ENCODE measurements around the gene FCN2.

Gene FCN2

GRCh38 chr9:134868751-134869553 lies 11.7 kb upstream of the FCN2 start:
- Histone ChIP-seq H3K9me3 (ENCODE audit: control insufficient read depth, insufficient read depth, low read depth, low read length) (no peaks in the 10 kb centered on the region), H3K4me3 (ENCODE audit: low read depth, low read length) (no peak overlapping the region), H3K36me3 (ENCODE audit: control insufficient read depth in 2 of 2, insufficient read depth in 1 of 2, low read length in 2 of 2) (no peaks in the 10 kb centered on the region), H3K27ac (ENCODE audit: extremely low read depth, low read depth, low read length) (no peak overlapping the region), H3K4me1 (ENCODE audit: control insufficient read depth, insufficient read depth, low read length) (no peaks in the 10 kb centered on the region)
- POLR2A ChIA-PET: no interaction called here
- TF ChIP-seq EGR2 (tag by site-specific recombination; IDR thresholded peaks at IDR 0.05; ENCODE audit: low read depth) (peak; percentile 39; the same call in 1 of the 2 replicates), BCL11A (tag by site-specific recombination; IDR thresholded peaks at IDR 0.05; ENCODE audit: low read depth) (no peak), ZNF155 (tag by site-specific recombination; IDR thresholded peaks at IDR 0.05) (no peak)
- CTCF ChIA-PET: interaction anchor here (0.7 kb wide), 1 partner anchor 30 kb away, joined by 3 read pairs; no protein-coding TSS in a partner anchor

GRCh38 chr9:134869554-134870300 lies 10.9 kb upstream of the FCN2 start:
- ChIA-PET CTCF (interaction anchor here (0.7 kb wide), 1 partner anchor 30 kb away, joined by 3 read pairs; no protein-coding TSS in a partner anchor), POLR2A (no interaction called here)
- Histone ChIP-seq H3K36me3 (ENCODE audit: control insufficient read depth in 2 of 2, insufficient read depth in 1 of 2, low read length in 2 of 2) (no peaks in the 10 kb centered on the region), H3K4me1 (ENCODE audit: control insufficient read depth, insufficient read depth, low read length) (no peaks in the 10 kb centered on the region), H3K27ac (ENCODE audit: extremely low read depth, low read depth, low read length) (no peak overlapping the region), H3K4me3 (ENCODE audit: low read depth, low read length) (no peak overlapping the region), H3K9me3 (ENCODE audit: control insufficient read depth, insufficient read depth, low read depth, low read length) (no peaks in the 10 kb centered on the region)
- TF ChIP-seq ZNF521 (tag by site-specific recombination; IDR thresholded peaks at IDR 0.05) (no peak), ZNF677 (tag by site-specific recombination; IDR thresholded peaks at IDR 0.05) (no peak), ZNF664 (tag by site-specific recombination; IDR thresholded peaks at IDR 0.05) (no peak), ZNF211 (tag by site-specific recombination; IDR thresholded peaks at IDR 0.05; ENCODE audit: low read depth) (no peak), INSM2 (tag by site-specific recombination; IDR thresholded peaks at IDR 0.05) (no peak), ZNF555 (tag by site-specific recombination; conservative IDR thresholded peaks at IDR 0.05) (no peak), MEIS1 (CRISPR knock-in tag; IDR thresholded peaks at IDR 0.05; ENCODE audit: borderline replicate concordance) (no peak), ZBTB11 (tag by site-specific recombination; conservative IDR thresholded peaks at IDR 0.05; ENCODE audit: low read depth) (no peak), ZNF692 (tag by site-specific recombination; IDR thresholded peaks at IDR 0.05) (no peak), ZNF148 (tag by site-specific recombination; IDR thresholded peaks at IDR 0.05; ENCODE audit: borderline replicate concordance) (no peak), ZNF600 (tag by site-specific recombination; IDR thresholded peaks at IDR 0.05) (no peak), MZF1 (tag by site-specific recombination; IDR thresholded peaks at IDR 0.05; ENCODE audit: borderline replicate concordance) (no peak)

Data from HEK293 (cell line).